ENCODE measurements around the gene OR2A25.
"Not testable (repeated sequence)": the region's sequence is repeated elsewhere in the genome, so short reads cannot be mapped to it uniquely, and the experiment has no call there.

The OR2A25 gene

GRCh38 chr7:144069511-144069910, at the start of gene OR2A25:
Gene OR2A25 (plus strand): TSS chr7:144069811. CDS start chr7:144074220, 4,409 bp downstream.
- no peak for DNase-seq

GRCh38 chr7:144020340-144020739, 49.3 kb upstream of the OR2A25 start:
- no peak for DNase-seq

- DNase-seq, result no peak
Measured at GRCh38 chr7:144022169-144022568, 47.4 kb upstream of the OR2A25 start.

- DNase-seq, result no peak
Measured at GRCh38 chr7:144023171-144023827, 46.3 kb upstream of the OR2A25 start.

- no peak for DNase-seq
Measured at GRCh38 chr7:144024213-144024612, 45.4 kb upstream of the OR2A25 start.

GRCh38 chr7:144026203-144026883, 43.3 kb upstream of the OR2A25 start:
- no peak for DNase-seq

- DNase-seq, result no peak
Measured at GRCh38 chr7:144027070-144027469, 42.5 kb upstream of the OR2A25 start.

- DNase-seq, result no peak
Measured at GRCh38 chr7:144027974-144028373, 41.6 kb upstream of the OR2A25 start.

GRCh38 chr7:144028547-144028946, 41.1 kb upstream of the OR2A25 start:
- DNase-seq, result no peak

- no peak for DNase-seq
Measured at GRCh38 chr7:144032516-144032915, 37.1 kb upstream of the OR2A25 start.

- DNase-seq, result no peak
Measured at GRCh38 chr7:144032985-144033709, 36.5 kb upstream of the OR2A25 start.

- DNase-seq, result no peak
Measured at GRCh38 chr7:144035385-144035784, 34.2 kb upstream of the OR2A25 start.

- no peak for DNase-seq
Measured at GRCh38 chr7:144036302-144036885, 33.2 kb upstream of the OR2A25 start.

- no peak for DNase-seq
Measured at GRCh38 chr7:144037414-144038035, 32.1 kb upstream of the OR2A25 start.

- no peak for DNase-seq
Measured at GRCh38 chr7:144038887-144039286, 30.7 kb upstream of the OR2A25 start.

- DNase-seq, result no peak
Measured at GRCh38 chr7:144048648-144049047, 21.0 kb upstream of the OR2A25 start, which contains the start of gene OR2A5. Gene OR2A5 (plus strand): TSS chr7:144048948. CDS start chr7:144050402, 1,454 bp downstream.

- no peak for DNase-seq
Measured at GRCh38 chr7:144049491-144049890, 20.1 kb upstream of the OR2A25 start.

- no peak for DNase-seq
Measured at GRCh38 chr7:144050093-144050492, 19.5 kb upstream of the OR2A25 start.

GRCh38 chr7:144050884-144051283, 18.7 kb upstream of the OR2A25 start:
- not testable (repeated sequence) for DNase-seq

GRCh38 chr7:144057954-144058353, 11.7 kb upstream of the OR2A25 start:
- DNase-seq, result no peak

- no peak for DNase-seq
Measured at GRCh38 chr7:144063710-144064109, 5.9 kb upstream of the OR2A25 start.

GRCh38 chr7:144069953-144070352, 342 bp downstream of the OR2A25 start:
- DNase-seq, result no peak

- DNase-seq, result no peak
Measured at GRCh38 chr7:144074374-144074773, 4.8 kb downstream of the OR2A25 start.
